ENCODE results near the gene EGFL8.

GRCh38 chr6:32132110-32132509 is 32.3 kb upstream of the EGFL8 start:
- TF ChIP-seq ZBTB33 (CRISPR knock-in tag; IDR thresholded peaks at IDR 0.05) (no peak), RFX7 (CRISPR knock-in tag; IDR thresholded peaks at IDR 0.05) (no peak), ETV5 (CRISPR knock-in tag; IDR thresholded peaks at IDR 0.05; ENCODE audit: low read depth) (no peak), CTCF (IDR thresholded peaks at IDR 0.05 in 2 of 3, conservative IDR thresholded peaks at IDR 0.05 in 1 of 3; ENCODE audit: insufficient read depth in 2 of 3, low read depth in 1 of 3, low read length in 3 of 3) (no peak), NCOA1 (IDR thresholded peaks at IDR 0.05; ENCODE audit: low read depth) (no peak), VEZF1 (CRISPR knock-in tag; IDR thresholded peaks at IDR 0.05) (no peak), FOXP1 (CRISPR knock-in tag; IDR thresholded peaks at IDR 0.05) (no peak), ILF3 (IDR thresholded peaks at IDR 0.05; ENCODE audit: borderline replicate concordance) (no peak), NFIC (IDR thresholded peaks at IDR 0.05) (no peak), AFF4 (CRISPR knock-in tag; IDR thresholded peaks at IDR 0.05) (no peak)

Data from K562 (cell line).